ENCODE data around the gene FHDC1.
A peak's percentile ranks its signal among the peaks of the same experiment; 100 is the strongest.

FHDC1 gene

DNA sequence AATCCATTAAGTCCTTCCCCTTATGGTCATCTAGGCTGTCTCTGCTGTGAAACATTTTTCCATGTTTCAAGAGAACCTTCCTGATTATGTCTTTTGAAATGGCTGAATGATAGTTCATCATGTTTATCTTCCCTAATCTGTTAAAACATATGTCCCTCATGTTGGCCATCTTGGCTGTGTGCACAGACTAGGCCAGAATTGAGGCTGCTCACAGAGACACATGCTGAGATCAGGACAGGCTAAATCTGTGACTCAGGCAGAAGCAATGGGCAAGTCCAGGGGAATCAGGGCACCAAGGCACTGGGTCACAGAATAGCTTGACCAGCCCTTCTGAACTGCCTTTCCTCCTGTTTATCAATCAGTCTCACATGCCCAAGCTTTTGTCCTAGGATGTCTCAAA lies 78.3 kb downstream of the FHDC1 start:
- no peak for DNase-seq

DNA sequence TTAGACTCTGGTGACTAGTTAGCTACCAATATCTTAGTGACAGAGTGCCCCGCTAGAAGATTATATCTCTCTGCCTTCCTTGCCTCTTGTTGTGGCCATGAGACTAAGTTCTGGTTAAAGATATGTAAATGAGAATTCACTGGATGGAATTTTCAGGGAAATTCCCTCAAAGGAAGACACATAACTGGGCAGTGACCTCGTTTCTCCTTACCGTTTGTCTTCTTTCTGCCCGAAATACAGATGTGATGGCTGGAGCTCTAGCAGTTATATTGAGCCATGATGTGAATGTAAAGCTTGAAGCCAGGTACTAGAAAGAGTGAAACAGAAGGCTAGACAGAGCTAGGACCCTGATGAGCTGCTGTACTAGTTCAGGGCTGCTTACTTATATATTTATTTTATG lies 80.5 kb downstream of the FHDC1 start:
- no peak for DNase-seq

DNA sequence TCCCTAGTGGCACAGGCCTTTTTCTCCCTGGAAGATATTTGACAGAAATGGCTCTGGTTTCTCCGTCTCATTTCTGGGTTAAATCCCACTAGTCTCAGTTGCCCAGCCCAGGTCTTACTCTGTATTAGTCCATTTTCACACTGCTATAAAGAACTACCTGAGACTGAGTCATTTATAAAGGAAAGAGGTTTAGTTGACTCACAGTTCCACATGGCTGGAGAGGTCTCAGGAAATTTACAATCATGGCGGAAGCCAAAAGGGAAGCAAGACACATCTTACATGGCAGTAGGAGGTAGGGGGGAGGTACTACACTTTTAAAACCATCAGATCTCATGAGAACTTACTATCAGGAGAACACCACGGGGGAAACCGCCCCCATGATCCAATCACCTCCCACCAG lies 81.9 kb downstream of the FHDC1 start:
- no peak for DNase-seq

DNA sequence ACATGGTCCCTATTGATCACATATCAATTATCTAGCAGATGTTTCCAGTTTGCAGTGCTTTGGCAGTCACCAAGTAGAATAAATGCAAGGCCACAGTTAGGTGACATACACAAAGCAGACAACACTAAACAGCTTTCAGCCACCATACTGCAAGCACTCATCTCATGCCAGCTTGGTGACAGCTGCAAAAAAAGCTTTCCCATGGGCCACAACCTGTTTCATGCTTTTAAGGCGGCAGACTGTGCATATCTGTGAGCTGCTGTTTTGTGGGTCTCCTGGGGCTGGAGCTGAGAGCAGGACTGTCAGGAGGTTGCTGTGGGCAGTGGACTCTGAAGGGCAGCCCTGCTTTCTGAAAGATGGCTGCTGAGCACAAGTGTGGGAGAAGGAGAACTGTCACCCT lies 82.6 kb downstream of the FHDC1 start:
- no peak for DNase-seq

DNA sequence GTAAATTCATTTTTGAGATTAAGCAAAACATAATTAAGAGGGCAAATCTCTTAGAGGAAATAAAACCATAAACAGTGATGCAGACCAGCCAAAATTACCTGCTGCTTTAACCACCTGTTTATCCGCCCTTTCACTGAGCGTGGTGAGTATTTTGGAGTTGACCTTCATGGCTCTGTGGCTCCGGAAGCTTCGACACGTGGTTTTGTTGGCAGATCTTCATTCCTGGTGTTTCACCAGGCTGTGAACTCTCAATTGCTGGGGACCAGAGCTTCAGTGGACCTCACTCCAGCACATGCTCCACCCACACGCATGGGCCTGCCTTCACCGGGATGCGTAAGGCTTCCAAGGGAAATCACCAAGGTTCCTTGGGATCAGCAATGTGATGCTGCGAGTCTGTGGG lies 83.8 kb downstream of the FHDC1 start:
- no peak for DNase-seq

DNA sequence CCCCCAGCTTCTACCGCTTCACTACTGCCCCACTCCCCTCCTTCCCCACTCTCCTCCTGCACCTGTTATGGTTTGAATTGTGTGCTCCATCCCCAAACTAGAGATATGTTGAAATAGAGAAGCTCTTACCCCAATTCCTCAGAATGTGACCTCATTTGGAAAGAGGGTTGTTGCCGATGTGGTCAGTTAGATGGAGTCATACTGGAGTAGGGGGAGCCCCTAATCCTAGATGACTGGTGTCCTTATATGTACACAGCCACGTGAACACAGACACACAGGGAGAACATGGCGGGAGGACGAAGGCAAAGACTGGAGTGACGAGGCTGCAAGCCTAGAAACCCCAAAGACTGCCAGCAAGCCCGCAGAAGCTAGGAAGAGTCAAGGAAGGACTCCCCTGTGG lies 84.3 kb downstream of the FHDC1 start:
- DNase-seq: no peak

DNA sequence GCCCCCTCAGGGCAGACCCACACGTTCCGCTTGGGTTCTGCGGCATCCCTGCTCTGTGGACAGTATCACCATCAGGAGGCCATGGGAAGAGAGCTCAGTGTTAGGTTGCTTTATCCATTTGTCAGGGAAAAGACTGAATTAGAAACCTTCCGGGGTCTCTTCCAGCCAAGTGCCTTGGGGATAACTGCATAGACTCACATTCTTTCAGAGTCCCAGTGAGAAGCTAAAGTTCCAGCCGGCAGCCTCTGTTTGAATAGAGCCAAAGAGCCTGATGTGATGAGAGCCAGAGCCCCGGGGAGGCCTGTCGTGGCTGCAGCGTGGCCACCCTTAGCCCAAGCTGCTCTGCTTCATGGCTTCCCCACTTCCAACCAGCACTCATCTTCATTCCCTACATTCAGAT lies 85.2 kb downstream of the FHDC1 start:
- DNase-seq: no peak

DNA sequence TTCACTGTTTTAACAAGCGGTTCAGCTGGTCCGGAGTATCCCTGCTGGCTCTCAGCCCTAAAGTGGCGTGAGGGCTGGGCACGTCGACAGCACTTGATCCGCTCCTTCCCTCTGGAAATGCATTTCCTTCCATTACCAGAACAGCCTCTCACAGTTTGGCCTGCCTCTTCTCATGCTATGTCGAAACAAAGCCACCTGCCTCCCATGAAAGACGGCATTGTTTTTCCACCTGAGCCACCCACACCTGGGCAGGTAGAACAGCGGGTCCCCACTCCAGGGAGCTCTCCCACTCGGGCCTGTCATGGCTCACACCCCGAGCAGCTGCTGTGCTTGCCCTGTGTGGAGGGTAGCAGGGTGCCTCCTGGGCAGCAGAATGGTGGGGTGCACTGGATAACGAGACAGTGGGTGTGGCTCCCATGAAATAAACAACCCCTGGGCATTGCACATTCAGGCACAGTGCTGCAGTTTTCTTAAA lies 86.2 kb downstream of the FHDC1 start:
- DNase-seq: peak; percentile 61 to 79

DNA sequence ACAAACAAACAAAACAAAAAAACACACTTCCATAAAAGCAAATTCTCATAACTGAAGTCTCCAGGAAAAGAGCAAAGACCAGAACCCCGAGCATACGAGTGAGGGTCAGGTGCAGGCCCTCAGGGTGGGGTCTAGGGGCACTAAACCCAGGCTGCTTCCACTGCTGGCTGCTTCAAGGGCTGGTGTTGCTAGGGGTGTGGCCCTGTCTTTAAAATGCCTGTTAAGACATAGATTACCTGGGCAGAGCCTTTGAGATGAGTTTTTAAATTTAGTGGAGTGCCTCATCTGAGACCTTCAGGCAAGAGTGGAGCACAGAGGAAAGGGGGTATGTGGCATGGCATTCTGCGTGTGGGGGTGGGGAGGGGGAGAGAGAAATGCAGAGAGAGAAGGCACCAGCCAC lies 87.0 kb downstream of the FHDC1 start:
- DNase-seq: no peak

DNA sequence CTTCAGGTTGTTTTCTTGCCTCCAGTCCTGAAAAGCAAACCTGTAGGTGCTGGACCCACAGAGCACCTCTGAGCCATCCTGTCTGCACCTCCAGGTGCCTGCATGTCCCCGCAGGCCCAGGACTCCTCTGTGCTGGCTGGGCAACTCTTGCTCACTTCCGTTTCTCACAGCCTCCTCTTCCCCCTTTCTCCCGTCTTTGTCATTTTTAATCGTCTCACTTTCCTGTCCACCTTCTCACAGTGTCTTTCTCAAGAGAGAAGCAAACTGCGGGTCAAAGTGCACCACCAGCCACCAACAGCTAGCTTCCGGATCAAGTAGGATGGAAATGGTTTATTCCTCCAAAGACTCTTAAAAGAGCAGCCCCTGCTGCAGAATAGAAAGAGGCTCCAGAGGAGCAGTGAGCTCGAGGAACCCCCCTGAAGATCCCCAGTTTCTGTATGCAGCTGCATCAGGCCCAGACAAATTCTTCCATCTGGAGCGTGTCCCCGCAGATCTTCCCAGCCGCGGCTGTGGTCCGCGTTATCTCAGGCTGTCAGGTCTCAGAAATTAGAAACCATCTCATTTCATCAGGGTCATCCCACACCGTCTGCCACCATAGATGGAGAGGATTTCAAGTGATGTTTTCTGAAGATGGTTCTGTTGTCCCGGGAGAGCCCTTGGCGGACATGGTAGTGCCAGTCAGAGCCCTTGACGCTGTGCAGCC lies 87.7 kb downstream of the FHDC1 start:
- DNase-seq: peak; percentile 68 to 88

DNA sequence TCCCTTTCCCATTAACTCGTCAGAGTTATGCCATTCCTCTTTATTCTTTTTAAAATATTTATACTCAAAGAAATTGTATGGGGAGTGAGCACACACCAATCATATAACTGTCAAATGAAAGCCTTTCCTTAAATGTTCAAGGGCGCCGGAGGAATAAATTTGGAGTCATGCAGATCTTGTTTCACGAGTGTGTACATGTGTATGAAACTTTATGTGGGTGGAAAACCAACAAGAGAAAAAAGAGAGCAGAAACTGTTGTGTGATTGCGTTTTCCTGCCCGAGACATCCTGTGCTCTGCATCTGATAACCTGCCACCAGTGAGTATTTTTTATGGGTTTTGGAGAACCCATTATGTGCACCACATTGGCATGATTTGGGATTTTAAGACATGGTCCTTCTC lies 88.3 kb downstream of the FHDC1 start:
- no peak for DNase-seq

DNA sequence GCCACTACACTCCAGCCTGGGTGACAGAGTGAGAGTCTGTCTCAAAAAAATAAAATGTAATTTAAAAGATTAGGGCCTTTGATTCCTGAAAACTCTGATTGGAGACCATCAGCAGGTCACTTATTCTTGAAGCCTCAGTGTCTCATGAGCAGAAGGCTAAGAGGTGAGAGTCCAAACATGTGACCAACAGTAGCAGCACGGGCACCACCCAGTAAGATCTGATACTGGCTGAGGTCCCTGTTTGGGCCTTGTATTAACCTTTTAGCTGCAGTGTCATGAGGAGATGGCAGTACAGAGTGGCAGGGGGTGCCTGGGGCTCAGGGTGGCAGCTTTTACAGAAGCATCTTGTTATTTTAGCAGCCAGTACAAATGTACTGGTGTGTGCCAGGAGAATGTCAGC lies 89.3 kb downstream of the FHDC1 start:
- no peak for DNase-seq

DNA sequence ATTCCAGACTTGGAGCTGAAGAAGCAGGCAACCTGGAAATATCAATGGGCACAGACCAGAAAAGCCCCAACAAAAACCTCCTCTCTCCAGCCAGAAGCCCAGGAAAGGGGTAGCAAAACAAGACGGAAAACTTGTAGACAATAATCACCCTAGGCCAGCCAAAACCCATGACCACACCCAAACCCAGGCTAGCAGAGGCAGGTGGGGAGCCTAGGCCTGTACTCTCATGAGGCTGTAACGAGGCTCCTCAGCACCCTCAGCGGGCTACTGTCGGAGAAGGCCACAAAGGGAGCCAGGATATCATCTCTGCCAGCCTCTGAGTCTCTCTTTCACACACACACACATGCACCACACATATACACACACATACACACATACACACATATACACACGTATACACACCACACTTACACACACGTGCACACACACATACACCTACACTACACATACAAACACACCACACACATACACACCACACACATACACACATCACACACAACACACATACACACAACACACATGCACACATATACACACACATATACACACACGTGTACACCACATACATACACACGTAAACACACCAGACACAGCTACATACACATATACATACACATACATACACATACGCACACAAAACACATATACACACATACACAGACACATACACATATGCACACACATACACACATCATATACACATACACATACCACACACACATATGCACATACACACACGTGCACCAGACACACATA lies 90.6 kb downstream of the FHDC1 start:
- DNase-seq: no peak

DNA sequence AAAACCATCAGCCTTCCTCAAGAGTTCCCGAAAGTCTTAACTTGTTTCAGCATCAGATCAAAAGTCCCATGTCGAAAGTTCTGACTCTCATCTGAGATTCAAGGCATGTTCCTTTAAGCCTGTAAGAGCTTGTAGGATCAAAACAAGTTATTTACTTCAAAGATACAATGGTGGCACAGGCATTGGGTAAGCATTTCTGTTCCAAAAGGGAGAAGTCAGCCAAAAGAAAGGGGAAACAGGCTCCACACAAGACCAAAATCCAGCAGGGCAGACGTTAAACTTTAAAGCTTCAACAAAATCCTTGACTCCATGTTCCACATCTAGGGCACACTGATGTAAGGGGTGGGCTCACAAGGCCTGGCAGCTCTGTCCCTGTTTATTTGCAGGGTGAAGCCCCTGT lies 91.7 kb downstream of the FHDC1 start:
- no peak for DNase-seq

DNA sequence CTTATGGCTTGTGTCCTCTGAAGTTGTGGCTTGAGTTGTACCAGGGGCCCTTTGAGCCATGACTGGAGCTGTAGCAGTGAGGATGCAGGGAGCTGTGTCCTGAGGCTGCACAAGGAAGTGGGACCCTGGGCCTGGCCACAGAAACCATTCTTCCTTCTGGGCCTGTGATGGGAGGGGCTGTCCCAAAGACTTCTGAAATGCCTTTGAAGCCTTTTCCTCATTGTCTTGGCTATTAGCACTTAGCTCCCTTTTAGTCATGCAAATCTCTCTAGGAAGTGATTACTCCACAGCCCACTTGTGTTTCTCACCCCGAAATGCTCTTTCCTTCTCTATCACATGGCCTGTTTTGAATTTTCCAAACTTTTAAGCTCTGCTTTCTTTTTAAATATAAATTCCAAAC lies 92.4 kb downstream of the FHDC1 start:
- no peak for DNase-seq

All from NCI-H187 (cell line).